Endothelial cell of umbilical vein (primary cell): Measurements from ENCODE around the gene ZDHHC14. TPM values are rescaled to one million over a fixed set of nuclear protein-coding genes. Genes with fewer than 3 reads are reported as not detected.

Experiments used
- BruUV-seq: library from RNA; stranded (reverse); fragments of 400-500 nt; replicated peaks from 2 replicates; lab custom pipeline; 2021; lab: Mats Ljungman, UMichigan
- CTCF ChIA-PET: fragments of 300-600, 350-600 bp; sonication (Branson Sonifier 250); formaldehyde crosslinking; loops from one replicate; lab custom pipeline; 2021; ENCODE audit warnings: antibody characterized with exemption, inconsistent platforms; lab: Charles Lee
- POLR2A ChIA-PET: fragments of 300-600, 350-600 bp; sonication (Branson Sonifier 250); formaldehyde crosslinking; loops from one replicate; lab custom pipeline; 2021; ENCODE audit warnings: antibody characterized with exemption, inconsistent platforms; lab: Charles Lee
- DNase-seq: peaks from one replicate; pipeline ENCODE4 v3.0.0-alpha.2; 2011; ENCODE audit warnings: low read depth, low spot score
- FAIRE-seq: peaks from 2 replicates; lab custom pipeline; 2011; peaks lifted over from hg19 to GRCh38; lab: Jason Lieb, UNC
- H2AFZ ChIP-seq: 2 replicates; pipeline ENCODE4 v1.6.0; 2012; ENCODE audit warnings: low read depth, low read length, control low read depth, inconsistent platforms
- H3K27ac ChIP-seq: 2 replicates; pipeline ENCODE4 v1.5.1; 2011; ENCODE audit warnings: low read depth, mild to moderate bottlenecking, control low read depth, low read length, moderate library complexity; ENCODE audit not compliant: insufficient read depth
- H3K27me3 ChIP-seq, 2 experiments: 2 replicates each; pipeline versions ENCODE4 v1.6.0 to v1.6.1; 2011; ENCODE audit warnings: low read length in 2 of 2, mixed read lengths in 1 of 2; ENCODE audit not compliant: control insufficient read depth in 2 of 2, insufficient read depth in 2 of 2
- H3K36me3 ChIP-seq, 2 experiments: 2 replicates in 1 of 2; 3 replicates in 1 of 2; pipeline ENCODE4 v1.5.1; 2011; ENCODE audit warnings: low read length in 2 of 2, mild to moderate bottlenecking in 1 of 2, moderate library complexity in 1 of 2; ENCODE audit not compliant: control insufficient read depth in 2 of 2, insufficient read depth in 2 of 2; ENCODE audit errors: extremely low read depth in 1 of 2
- H3K4me1 ChIP-seq: 3 replicates; pipeline ENCODE4 v1.5.1; 2011; ENCODE audit warnings: mild to moderate bottlenecking, low read length; ENCODE audit not compliant: control insufficient read depth, insufficient read depth; ENCODE audit errors: extremely low read depth
- H3K4me2 ChIP-seq: 2 replicates; pipeline ENCODE4 v1.6.1; 2011; ENCODE audit warnings: low read length, control low read depth, mixed read lengths; ENCODE audit not compliant: insufficient read depth
- H3K4me3 ChIP-seq, 3 experiments: fragments of 200-600 bp in 1 of 3; sonication (generic), shearing (Covaris generic) in 1 of 3; replicated peaks in 1 of 3; 2 replicates each; pipeline ENCODE4 v1.5.1; 2011 to 2016; ENCODE audit warnings: control low read depth in 3 of 3, low read length in 3 of 3, mild to moderate bottlenecking in 2 of 3, inconsistent platforms in 1 of 3, low read depth in 1 of 3, moderate library complexity in 1 of 3; ENCODE audit not compliant: insufficient read depth in 1 of 3
- H3K79me2 ChIP-seq: 2 replicates; pipeline ENCODE4 v1.6.0; 2012; ENCODE audit warnings: low read length, inconsistent platforms; ENCODE audit not compliant: control insufficient read depth, insufficient read depth
- H3K9ac ChIP-seq: replicated peaks from 2 replicates; pipeline ENCODE3; 2011; ENCODE audit warnings: low read length, control low read depth; ENCODE audit not compliant: insufficient read depth; ENCODE audit errors: extremely low read depth
- H3K9me1 ChIP-seq: replicated peaks from 3 replicates; pipeline ENCODE4 v1.6.0; 2011; ENCODE audit warnings: mild to moderate bottlenecking, low read length; ENCODE audit not compliant: control insufficient read depth, insufficient read depth; ENCODE audit errors: extremely low read depth
- H3K9me3 ChIP-seq: replicated peaks from 2 replicates; pipeline ENCODE4 v1.5.1; 2012; ENCODE audit warnings: low read length, inconsistent platforms; ENCODE audit not compliant: control insufficient read depth, insufficient read depth
- H4K20me1 ChIP-seq: replicated peaks from 2 replicates; pipeline ENCODE3; 2011; ENCODE audit warnings: mild to moderate bottlenecking, low read length; ENCODE audit not compliant: control insufficient read depth, insufficient read depth; ENCODE audit errors: extremely low read depth
- CTCF ChIP-seq, 2 donors: IDR thresholded peaks; 1 replicate in 1 of 2; 2 replicates in 1 of 2; pipeline ENCODE4 v1.5.1; 2011; ENCODE audit warnings: low read length in 2 of 2, mild to moderate bottlenecking in 2 of 2, moderate library complexity in 2 of 2, control low read depth in 1 of 2, inconsistent platforms in 1 of 2, low read depth in 1 of 2; ENCODE audit not compliant: insufficient read depth in 1 of 2; ENCODE audit errors: extremely low read depth in 1 of 2
- EZH2 ChIP-seq: IDR thresholded peaks from 2 replicates; pipeline ENCODE4 v1.6.1; 2012; ENCODE audit warnings: borderline replicate concordance, low read depth, mild to moderate bottlenecking, moderate library complexity, low read length, inconsistent platforms; ENCODE audit not compliant: severe bottlenecking
- FOS ChIP-seq: IDR thresholded peaks from 2 replicates; pipeline ENCODE4 v1.6.1; 2011; ENCODE audit warnings: mild to moderate bottlenecking, low read length, moderate library complexity, borderline replicate concordance; ENCODE audit not compliant: insufficient read depth
- GATA2 ChIP-seq: IDR thresholded peaks from 2 replicates; pipeline ENCODE4 v1.7.0; 2011; ENCODE audit warnings: low read depth, mild to moderate bottlenecking, moderate library complexity, mixed read lengths, low read length; ENCODE audit not compliant: insufficient read length, insufficient read depth
- JUN ChIP-seq: IDR thresholded peaks from 2 replicates; pipeline ENCODE4 v1.6.1; 2011; ENCODE audit warnings: borderline replicate concordance, low read depth; ENCODE audit not compliant: insufficient read length, insufficient read depth
- MAX ChIP-seq: IDR thresholded peaks from 2 replicates; pipeline ENCODE4 v1.6.1; 2011; ENCODE audit not compliant: insufficient read depth, insufficient read length
- POLR2AphosphoS5 ChIP-seq: IDR thresholded peaks from 2 replicates; pipeline ENCODE4 v1.6.1; 2012; ENCODE audit warnings: low read depth, mild to moderate bottlenecking, control low read depth, low read length, moderate library complexity; ENCODE audit not compliant: insufficient read depth
- dilution Hi-C: fragments of 300-500 bp; cut with MboI; formaldehyde crosslinking; loops from one replicate; pipeline ENCODE4 v1.15.0; 2019; ENCODE audit warnings: low sequenced_read_pairs; ENCODE audit not compliant: extremely low pct_ligation_motif_present
- intact Hi-C: fragments of 100-400 bp; cut with micrococcal nuclease; formaldehyde crosslinking; loops from one replicate; pipeline ENCODE4 v1.10.0; 2022
- polyA plus RNA-seq, 4 experiments: library from polyadenylated mRNA; depleted of rRNA in 3 of 4; stranded (reverse) in 3 of 4; unstranded in 1 of 4; fragments of >200 nt; gene quantifications; 2 replicates each; pipeline versions ENCODE4 v1.2.1 to v1.2.3, GENCODE V29; 2011 to 2012; ENCODE audit warnings: missing spikeins in 1 of 4
- total RNA-seq: library from RNA; stranded (reverse); gene quantifications from 2 replicates; pipeline ENCODE4 v1.2.3, GENCODE V29; 2021

The ZDHHC14 gene
- total and polyA plus RNA-seq, 2 donors (not counting 3 experiments of a cell fraction or from before 2014, with no cell fraction given): 23.0 to 25.6 TPM

- H3K79me2 ChIP-seq: no peaks in the 10 kb centered on the region
- H3K9ac ChIP-seq: no peak overlapping the region
- FAIRE-seq (no peak), DNase-seq (no peak)
- peaks cover 2 to 7% of the 10 kb centered on the region in 2 experiments for H3K27me3 ChIP-seq
- no peaks in the 10 kb centered on the region for H3K36me3 ChIP-seq
- peaks cover under 1% of the 10 kb centered on the region for H3K4me1 ChIP-seq
- TF ChIP-seq MAX: no peak
- TF ChIP-seq GATA2: no peak
- TF ChIP-seq FOS: no peak
- H3K4me3 ChIP-seq: no peak overlapping the region
- no peak overlapping the region for H3K4me2 ChIP-seq
- H3K27ac ChIP-seq: no peak overlapping the region
- ChIA-PET POLR2A (no interaction called here), CTCF (no interaction called here)
- H4K20me1 ChIP-seq: no peaks in the 10 kb centered on the region
- dilution Hi-C loops (no loop called here), intact Hi-C loops (no loop called here)
- H3K9me1 ChIP-seq: no peaks in the 10 kb centered on the region
- H3K9me3 ChIP-seq: no peaks in the 10 kb centered on the region
- no TSS peak for BruUV-seq
- H2AFZ ChIP-seq: no peak overlapping the region
Observed at GRCh38 chr6:157714153-157714490, 333.1 kb downstream of the ZDHHC14 start.

GRCh38 chr6:157715728-157716164, 334.8 kb downstream of the ZDHHC14 start:
- Histone ChIP-seq H3K9ac (no peak overlapping the region), H3K27me3 (peaks cover 2 to 8% of the 10 kb centered on the region in 2 experiments), H4K20me1 (no peaks in the 10 kb centered on the region), H2AFZ (no peak overlapping the region), H3K4me3 (no peak overlapping the region), H3K27ac (no peak overlapping the region), H3K4me1 (peaks cover 4% of the 10 kb centered on the region), H3K9me3 (no peaks in the 10 kb centered on the region), H3K79me2 (no peaks in the 10 kb centered on the region), H3K9me1 (no peaks in the 10 kb centered on the region), H3K36me3 (no peaks in the 10 kb centered on the region), H3K4me2 (no peak overlapping the region)
- ChIA-PET CTCF (interaction anchor here (0.7 kb wide), 1 partner anchor 211 kb away, joined by 3 read pairs; no protein-coding TSS in a partner anchor), POLR2A (interaction anchor here (0.7 kb wide), 1 partner anchor 101 kb away, joined by 4 read pairs; no protein-coding TSS in a partner anchor)
- intact Hi-C loops: no loop called here
- TF ChIP-seq GATA2 (no peak), EZH2 (no peak), FOS (no peak), JUN (no peak), POLR2AphosphoS5 (no peak), CTCF (IDR thresholded peaks at IDR 0.05; ENCODE audit: extremely low read depth in 1 of 2, insufficient read depth in 1 of 2, low read depth in 1 of 2, low read length in 2 of 2) (no peak)
- BruUV-seq: no TSS peak
- no peak for FAIRE-seq
- no peak for DNase-seq
- dilution Hi-C loops: no loop called here
